NCI-H446 (cell line): ENCODE results near the gene KAZN.

Source experiments
- DNase-seq, 2 experiments: peaks; one replicate each; lab custom pipeline; 2025; lab: John Stamatoyannopoulos, UW

The KAZN gene

DNA sequence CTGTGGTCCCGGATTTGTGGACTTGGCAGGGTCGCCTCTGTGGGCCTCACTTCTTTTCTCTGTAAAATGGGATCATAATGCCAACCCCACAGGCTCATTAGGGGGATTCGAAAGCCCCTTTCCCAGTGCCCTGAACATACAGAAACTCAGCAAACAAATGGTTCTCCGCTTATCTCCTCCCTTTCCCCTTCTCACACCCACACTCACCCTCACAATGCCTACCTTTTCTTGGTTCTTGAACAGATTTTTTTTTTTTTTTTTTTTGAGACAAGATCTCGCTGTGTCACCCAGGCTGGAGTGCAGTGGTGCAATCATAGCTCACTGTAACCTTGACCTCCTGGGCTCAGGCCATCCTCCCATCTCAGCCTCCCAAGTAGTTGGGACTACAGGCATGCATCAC lies 175.7 kb downstream of the KAZN start:
- no peak for DNase-seq

DNA sequence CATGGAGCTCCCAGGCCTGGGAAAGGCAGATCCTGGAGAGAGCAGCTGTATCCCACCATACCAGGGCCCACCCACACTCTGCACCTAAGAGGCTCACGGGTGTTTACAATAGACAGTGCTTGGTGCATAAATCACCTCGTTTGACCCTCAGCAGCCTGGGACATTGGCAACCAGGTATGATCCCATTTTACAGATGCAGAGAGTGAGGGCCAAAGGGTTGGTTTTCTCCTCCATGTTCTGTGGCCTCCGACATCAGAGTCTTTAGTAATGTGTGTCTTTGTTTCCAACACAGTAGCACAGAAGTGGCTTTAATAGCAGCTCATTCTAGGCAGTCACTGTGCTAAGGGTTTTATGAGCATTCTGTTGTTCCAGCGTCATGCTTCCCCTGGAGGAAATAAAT lies 176.5 kb downstream of the KAZN start:
- DNase-seq, result no peak

DNA sequence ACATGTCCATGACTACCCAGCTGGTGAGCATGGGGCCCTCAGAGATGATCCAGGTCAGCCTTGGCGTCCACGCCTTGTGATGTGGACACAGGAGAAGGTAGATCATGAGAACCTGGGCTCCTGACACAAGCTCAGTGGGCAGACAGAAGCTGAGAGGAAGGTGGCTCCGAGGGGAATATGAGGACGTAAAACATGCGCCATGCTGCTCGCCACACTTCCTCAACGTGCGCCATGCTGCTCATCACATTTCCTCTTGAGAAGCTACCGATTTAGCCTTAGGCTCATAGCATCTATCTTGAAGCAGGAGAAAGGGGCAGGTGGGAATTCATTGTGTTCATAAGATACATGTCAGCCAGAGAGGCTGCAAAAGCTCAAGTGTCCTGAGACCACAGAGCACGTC lies 176.9 kb downstream of the KAZN start:
- DNase-seq, result no peak

DNA sequence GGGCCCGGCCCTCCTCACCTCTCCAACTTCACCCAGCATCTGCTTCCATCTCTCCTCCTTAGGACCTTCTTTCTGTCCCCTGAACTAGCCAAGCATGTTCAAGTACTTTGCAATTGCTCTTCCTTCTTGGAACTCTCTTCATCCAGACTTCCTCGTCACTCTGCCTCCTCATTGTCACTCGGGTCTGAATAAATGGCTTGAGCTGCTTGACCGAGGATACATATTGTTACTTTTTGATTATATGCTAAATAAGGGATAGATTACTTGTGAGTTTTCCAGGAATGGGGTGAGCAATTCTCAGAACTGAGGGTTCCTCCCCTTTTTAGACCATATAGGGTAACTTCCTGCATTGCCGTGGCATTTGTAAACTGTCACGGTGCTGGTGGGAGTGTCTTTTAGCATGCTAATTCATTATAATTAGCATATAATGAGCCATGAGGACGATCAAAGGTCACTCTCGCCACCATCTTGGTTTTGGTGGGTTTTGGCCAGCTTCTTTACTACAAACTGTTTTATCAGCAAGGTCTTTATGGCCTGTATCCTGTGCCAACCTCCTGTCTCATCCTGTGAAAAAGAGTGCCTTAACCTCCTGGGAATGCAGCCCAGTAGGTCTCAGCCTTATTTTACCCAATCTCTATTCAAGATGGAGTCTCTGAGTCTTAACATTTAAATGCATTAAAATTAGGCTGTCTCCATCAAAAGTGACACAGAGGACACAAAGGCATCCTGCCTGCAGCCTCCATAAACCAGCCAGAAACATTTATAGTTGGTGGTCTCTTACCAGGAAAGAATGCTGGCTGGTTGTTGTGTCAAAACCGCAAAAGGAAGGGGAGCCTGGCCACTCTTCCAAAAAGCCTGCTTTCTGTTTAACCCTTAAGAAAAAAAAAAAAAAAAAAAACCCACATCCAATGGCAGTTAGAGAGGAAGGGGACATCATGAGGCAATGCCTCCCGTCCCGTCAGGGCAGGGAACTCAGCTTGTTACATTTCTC lies 179.3 kb downstream of the KAZN start:
- DNase-seq, result no peak

DNA sequence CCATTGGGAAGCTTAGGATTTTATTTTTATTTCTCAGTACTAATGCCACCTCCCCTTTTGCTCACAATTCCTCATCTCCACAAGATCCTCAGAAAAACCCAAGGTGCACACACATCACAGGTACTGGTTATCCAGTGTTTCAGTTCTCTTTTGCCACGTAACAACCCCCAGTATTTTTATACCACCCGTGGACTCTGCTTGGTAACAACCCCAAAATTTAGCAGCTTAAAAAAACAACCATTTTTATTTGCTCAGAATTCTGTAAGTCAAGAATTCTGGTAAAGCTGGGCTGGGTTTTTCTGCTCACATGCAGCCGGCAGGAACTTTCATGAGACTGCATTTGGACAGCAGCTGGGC lies 180.0 kb downstream of the KAZN start:
- DNase-seq, result no peak

DNA sequence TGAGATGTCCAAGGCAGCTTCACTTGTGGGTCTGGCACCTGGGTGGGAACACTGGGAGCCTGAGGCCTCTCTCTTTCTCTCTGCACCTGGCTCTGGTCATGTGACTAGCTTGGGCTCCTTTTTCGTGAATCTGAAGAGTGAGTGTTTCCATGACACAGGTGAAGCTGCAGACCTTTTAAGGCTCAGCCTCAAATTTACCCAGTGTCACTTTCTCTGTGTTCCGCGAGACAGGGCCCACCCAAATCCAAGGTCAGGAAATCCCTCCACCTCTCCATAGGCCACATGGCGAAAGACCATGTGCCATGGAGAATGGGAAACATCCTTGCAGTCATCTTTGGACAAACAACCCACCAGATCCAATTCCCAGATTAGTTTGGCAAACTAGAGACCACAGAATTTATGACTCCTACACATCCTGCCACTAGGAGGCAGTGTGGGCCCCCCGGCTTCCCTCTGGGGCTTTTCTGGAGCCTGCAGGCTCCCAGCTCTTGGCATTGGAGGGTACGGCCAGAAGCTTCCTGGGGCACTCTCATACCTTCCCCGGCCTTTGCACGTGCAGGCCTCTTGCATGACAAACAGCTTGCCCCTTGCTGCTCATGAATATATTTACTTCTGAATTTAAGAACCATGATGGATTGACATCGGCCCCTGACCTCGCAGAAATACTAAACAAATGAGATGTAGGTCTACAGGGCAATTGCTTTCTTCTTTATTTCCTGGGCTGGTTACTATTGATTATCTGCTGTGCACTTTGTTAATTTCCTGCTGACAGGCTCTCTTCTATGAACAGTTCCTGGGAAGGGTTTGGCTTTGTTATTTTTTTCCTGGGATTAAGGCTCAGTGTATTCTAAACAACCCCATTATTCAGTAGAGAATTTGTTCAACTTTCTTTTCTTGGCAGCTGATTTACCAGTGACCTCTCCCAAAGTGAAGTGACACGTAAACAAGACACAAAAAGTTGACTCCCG lies 180.7 kb downstream of the KAZN start:
- DNase-seq, result peak; percentile 11 to 68

DNA sequence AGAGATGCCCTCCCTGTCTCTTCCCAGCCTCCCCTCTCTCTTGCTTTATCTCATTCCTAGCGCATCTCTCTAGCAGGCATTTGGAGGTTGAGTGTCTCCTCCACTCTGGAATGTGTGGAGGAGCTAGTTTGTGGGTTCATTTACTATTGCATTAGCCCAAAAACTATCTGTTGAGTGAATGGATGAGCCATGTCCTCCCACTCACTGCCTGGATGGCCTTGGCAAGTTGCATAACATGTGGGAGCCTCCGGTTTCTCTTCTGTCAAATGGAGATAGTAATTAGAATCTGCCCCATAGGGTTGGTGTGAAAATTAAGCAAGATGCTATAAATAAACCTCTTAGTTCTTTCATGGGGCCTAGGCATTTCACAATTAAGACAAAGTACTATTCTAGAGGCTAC lies 181.8 kb downstream of the KAZN start:
- DNase-seq, result no peak

DNA sequence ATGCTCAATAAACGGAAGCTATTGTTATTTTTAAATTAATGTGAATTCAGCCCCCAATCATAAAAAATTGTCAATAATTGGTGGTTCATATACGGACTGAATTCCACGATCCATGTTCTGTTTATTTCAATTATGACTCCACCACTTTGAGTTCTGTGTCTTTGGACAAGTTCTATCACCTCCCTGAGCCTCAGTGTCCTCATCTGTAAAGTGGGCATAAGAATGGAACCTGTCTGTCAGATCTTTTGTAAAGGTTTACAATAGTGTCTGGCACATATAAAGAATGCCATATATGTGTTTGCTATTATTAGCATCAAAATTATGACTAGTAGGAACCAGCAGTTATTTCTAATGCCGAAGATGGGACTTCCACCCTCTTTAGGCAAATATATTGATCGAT lies 183.3 kb downstream of the KAZN start:
- no peak for DNase-seq

DNA sequence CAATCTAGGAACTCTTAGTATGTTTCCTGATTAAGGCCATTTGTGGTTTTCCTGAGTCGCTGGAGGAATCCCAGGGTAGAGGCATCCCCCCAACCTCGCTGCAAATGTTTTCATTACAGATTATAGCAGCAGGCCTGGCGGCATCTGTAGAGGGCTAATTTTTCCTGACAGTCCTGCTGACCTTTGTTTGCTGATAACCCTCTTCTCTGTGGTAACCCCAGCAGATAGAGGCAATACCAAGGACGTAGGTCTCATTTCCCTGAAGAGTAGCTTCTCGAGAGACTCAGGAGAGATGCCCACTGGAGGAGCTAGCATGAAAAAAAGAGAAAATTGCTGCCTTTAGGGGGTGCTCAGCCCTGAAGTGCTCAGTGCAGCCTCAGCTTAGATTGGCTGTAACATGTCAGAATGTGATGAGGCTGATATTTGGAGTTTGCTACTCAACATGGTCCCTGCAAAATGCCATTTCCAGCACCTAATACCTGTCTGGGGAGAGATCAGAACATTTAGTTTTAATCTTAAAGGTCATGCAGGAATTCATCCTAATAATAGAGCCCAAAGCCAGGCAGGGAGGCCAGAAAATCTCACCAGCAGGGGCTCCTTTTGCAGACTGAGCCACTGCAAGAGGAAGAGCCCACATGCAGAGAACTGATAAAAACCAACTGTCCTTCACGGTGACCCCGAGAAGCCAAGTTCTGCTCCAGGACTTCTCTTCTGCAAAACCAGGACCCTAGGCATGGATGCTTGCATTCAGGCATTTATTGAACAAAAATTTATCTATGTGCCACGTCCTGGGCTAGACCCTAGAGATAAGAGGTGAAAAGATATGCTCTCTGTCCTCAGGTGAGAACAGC lies 184.5 kb downstream of the KAZN start:
- no peak for DNase-seq

DNA sequence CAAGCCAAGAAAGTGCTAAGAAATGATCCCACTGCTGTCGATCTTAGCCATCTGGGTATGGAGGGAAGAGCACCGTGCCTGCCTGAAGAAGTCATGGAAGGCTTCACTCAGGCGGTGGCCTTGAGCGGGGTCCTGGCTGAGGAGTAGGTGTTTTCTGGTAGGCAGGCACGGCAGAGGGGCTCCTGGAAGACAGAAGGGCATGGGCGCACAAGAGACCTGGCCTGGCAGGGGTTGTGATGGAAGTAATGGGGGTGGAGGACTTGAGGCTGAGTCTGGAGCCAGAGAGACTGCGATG lies 185.1 kb downstream of the KAZN start:
- DNase-seq, result no peak

DNA sequence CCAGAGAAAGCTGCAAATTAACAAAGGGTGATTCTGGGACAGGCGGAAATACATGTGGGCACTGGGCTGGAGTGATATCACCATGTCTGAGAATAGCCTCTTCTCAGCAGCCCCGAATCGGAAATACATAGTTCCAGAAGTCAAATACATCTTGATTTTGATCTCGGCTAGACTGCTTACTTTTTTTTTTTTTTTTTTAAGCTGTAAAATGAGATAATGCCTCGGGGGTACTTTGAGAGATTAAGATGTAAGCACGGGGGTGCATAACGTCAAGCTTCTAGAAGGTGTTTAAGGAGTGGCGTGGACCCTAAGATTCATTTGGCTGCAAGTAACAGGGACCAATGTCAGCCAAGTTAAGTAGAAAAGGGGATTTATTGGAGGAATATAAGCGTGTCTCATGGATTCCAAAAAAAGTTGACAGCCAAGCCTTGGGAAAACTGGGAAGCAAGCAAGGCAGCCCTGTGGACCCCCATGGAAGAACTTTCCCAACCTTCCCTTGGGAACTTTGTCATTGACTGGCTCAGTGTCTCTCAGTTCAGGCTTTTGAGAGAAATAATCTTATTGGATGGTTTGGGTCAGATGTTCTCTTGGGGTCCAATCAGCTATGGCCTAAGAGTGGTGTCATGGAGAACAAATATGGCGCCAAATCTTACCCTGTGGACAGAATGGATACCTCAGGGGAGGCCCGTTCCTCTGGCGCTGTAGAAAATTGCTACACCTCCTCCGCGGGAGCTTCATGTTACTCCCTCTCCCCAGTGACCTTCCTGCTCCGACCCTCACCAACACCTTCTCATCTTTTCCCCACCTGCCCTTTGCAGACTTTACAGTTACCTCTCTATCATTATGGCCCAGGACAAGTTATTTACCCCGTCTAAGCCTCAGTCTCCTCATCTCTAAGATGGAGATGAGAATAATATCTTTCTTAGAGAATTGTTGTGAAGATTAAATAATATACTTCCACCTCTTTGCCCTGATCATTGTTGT lies 186.6 kb downstream of the KAZN start:
- no peak for DNase-seq

DNA sequence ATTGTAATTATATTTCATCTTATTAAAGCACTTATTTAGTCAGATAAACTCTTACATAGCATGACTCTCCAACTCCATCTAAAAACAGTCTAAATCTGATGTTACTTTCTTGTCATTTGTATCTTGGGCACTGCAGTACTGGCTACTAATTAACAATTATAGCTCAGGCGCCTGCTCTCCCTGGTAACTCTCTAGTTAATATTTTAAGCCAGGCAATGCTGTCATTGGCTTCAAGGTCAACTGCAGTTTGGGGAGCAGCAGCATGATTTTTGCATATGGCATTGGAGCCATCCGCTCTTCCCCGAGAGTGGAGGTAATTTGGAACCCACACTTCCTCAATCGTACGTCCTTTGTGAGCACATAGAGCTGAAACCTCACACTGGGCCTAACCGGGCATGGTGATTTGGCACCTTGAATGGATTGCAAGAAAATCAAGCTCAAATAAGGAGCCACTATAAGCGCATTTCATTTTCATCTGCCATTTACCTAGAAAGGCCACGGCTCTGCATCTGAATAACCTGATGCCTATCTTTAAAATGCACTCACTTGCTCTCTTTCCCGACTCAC lies 187.7 kb downstream of the KAZN start:
- DNase-seq, result no peak

DNA sequence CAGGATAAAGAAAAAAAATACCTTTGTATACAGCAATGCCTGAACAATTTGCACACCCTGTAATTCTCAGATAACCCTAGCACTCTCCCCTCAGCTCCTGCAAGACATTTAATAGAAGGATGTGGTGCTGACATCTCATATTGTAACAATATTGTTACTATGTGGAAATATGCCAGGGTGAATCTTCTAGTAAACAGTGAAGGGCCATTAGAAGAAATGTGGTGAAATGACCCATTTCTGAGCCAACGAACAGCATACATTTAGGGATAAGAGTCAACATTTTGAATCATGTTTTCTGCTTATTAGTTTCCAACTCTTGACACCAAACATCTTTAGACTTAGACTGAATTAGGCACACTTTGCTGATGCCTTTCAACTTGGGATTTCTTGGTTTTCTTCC lies 188.2 kb downstream of the KAZN start:
- no peak for DNase-seq

DNA sequence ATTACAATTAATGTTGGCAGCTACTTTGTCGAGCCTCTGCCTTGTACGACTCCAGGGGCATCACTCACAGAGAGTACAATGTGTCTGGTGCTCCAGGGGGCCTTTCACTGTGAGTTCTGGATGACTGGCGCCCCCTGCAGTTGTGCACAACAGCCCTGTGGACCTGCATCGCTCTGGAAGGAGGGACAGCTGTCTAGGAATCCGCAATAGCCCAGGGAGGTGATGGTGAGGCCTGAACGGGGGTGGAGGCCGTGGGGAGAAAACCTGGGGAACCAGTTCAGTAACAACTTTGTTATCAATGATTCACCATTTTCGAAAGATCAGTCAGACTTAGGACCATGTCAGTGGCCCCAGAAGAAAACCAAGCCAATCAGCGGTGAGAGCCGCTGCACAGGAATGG lies 189.1 kb downstream of the KAZN start:
- DNase-seq, result no peak

DNA sequence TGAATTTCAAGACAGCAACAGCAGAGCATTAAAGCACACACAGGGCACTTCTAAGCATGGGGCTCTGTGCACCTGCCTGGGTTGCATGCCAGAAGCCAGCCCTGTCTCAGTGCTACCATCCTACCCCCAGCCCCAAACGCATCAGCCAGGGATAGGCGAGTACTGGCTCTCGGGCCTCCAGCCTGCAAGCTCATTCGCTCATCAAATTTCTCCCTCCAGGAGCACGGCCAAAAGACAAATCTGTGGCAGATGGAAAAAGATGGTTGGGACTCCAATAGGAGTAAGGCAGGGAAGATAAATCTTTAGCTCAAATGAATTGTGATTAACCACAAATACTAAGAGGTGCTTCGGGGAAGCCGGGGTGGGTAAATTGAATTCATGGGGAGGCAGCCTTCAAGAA lies 189.6 kb downstream of the KAZN start:
- peak in 1 of 2 experiments; percentile 27 for DNase-seq

DNA sequence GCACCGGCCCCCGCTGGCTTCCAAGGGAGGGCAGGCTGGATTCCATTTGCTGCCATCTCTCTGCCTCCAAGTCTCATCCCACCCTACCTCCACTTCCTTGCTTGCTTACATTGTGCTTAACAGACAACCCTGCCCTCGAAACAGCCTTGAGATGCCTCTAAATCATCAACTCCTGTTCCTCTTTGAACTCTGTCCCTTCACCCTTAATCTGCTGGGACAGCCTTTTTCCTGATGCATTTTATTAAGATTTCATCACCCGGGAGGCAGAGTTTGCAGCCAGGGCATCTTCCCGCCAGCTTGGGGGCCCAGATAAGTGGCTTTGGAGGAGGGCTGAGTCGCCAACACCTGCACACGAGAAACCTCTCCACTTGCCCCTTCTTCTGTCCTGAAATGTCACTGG lies 192.5 kb downstream of the KAZN start:
- DNase-seq, result no peak

DNA sequence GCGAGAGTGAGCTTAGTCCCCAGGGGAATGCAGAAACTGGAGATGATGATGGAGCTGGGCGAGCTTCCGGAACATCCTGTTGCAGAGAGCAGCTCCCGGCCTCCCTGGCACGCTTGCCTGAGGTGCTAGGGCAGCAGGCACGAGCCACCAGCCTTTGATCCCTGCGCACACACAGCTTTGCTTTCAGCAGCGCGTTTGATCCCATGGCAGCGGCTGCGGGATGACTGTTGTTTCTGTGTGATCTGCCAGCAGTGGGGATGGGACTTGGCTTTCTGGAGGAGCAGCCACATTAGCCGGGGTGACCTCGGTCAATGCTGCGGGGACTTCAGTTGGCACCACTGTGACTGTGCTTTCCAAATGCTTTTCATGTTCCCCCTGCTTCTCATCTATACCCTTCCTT lies 193.2 kb downstream of the KAZN start:
- no peak for DNase-seq

DNA sequence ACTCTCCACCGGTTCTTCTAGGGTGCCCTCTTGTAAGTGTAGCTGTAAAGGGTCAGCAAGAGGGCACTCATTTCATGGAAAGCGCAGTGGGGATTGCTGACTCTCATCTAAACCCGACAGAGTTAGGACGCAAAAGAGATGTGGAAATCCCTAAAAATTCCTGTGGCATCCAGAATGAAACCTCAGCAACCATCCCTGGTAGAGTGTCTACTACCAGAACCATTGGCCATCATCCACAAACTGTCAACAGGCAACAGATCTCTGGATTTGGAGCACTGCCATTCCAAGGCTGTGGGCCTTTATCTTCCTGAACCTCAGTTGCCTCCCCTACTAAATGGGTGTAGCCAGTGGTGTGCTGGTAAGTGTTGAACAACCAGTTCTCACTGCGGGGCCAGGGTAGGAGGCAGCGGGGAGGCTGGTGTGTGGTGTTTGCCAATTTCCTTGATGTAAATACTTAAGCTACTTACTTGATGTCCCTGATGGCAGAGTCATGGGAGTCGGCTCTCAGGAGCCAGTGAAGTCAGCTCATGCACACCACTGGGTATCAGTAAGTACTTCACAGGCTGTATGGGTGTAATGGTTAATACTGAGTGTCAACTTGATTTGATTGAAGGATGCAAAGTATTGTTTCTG lies 195.8 kb downstream of the KAZN start:
- no peak for DNase-seq

DNA sequence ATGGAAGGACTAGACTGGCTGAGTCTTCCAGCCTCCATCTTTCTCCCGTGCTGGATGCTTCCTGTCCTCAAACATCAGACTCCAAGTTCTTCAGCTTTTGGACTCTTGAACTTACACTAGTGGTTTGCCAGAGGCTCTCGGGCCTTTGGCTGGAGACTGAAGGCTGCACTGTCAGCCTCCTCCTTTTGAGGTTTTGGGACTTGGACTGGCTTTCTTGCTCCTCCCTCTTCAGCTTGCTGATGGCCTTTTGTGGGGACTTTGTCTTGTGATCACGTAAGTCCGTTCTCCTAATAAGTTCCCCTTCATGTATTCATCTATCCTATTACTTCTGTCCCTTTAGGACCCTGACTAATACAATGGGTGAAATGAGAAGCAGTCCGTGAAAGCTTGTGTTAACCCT lies 196.4 kb downstream of the KAZN start:
- DNase-seq, result no peak

DNA sequence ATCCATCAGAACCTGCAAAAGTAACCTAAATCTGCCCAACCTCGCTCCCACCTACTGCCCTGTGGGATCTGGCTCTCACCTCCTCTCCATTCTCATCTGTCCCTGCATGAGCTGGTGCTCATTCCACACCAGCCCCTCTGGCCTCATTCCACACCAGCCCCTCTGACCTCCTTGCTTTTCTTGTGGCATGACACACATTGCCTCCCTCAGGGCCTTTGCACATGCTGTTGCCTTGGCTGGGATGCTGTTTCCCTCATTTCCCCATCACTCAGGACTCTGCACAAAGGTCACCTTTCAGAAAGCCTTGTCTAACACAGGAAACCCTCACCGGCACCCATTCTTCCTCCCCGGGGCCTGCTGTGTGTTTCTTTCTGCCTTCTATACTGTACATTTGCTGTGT lies 197.1 kb downstream of the KAZN start:
- no peak for DNase-seq
